HG02571 (cell line): ENCODE measurements around the gene EIF1B.

Experiments used
- ATAC-seq: cut with Tn5 transposase; IDR thresholded peaks from one replicate; pipeline ENCODE4 v1.9.1; 2021; ENCODE audit warnings: mild to moderate bottlenecking, moderate library complexity; ENCODE audit not compliant: unreplicated experiment

Gene EIF1B

DNA sequence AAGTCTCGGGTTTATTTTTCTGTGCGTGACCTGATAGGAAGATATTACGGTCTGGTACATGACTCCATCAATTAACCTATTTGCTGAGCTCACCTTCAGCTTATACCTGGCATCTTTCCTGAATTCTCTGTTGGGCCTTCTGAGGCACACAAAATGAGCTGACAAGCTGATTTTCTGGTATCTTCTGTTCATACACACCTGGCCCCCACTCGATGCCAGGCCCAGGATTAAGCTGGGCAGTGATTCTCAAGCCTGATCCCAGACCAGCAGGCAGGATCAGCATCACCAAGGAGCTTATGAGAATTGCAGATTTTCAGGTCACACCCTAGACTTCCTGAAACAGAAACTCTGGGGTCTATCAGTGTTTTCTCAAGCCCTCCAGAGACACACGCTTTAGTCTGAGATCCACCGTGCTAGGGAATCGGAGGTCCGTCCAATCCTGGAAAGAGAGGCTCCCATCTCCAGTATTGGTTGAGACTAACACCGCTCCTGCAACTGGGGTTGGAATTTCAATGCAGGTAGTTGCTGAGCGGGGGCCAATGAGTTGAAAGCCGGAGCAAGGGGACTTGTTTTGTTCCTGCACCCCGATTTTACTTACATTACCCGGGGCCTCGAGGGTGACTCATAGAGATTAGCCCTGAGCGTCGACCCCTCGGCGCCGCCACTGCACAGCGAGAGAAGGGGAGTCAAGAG, 636 bp upstream of the EIF1B start:
- ATAC-seq = no peak

DNA sequence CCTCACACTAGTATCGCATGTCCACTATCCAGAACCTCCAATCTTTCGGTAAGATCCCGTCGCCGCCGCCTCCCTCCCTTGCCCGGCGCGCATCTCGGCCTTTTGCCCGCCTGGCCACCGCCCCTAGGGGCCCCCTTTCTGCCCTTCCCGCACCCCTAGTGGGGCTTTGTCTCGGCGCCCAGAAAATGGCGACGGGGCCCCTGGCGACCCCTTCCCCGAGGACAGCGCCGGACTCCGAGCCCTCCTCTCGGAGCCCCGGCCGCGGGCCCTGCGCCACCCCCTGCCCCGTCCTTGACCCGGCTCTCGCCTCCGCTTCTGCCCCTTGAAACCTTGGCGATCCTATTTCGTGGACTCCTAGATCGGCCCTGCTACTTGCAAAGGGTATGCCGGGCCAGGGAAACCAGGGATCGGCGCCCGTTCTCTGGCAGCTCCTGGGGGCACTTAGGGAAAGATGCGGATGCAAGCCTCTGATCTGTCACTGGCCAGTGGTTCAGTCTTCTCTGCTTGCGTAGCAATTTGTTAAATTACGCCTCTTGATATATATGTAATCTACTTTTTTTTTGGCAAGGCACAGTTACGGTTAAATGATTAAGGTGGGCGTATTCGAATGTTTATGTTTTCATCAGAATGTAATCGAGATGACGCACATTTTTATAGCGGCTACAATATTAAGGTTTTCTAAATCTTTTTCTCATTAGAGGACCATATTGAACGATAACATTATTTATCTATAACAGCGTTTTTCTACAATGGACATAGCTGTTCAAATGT, 603 bp downstream of the EIF1B start:
- ATAC-seq = peak; percentile 26

DNA sequence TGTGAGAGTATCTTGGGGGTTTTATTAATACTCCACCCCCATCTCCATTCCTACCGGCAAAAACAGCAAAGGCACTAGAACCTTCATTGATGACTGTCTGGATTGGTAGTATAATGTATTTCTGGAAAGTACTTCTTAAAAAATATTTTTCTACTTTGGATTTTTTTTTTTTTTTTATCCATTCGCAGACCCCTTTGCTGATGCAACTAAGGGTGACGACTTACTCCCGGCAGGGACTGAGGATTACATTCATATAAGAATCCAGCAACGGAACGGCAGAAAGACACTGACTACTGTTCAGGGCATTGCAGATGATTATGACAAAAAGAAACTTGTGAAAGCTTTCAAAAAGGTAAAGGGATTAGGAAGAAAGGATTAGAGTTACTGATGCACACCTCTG, 1.2 kb downstream of the EIF1B start:
- ATAC-seq = no peak

DNA sequence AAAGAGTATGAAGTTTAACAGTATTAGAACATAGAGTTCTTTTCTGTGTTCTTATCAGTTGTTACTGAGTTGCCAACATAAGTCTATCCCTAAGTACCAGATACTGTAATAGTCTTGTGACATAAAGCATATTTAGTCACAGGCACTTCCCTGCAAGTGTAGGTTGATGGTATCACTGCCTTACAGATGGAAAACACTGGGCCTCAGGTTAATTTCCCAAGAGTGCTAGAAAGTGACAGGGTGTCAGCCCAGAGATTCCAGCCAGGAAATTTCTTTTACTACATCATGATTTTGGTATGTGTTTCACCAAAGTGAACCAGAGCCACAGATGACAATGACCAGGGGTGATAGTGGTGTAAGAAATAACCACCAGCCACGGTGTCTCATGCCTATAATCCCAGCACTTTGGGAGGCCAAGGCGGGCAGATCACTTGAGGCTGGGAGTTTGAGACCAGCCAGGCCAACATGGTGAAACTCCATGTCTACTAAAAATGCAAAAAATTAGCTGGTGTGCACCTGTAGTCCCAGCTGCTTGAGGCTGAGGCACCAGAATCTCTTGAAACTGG, 3.2 kb downstream of the EIF1B start:
- no peak for ATAC-seq

DNA sequence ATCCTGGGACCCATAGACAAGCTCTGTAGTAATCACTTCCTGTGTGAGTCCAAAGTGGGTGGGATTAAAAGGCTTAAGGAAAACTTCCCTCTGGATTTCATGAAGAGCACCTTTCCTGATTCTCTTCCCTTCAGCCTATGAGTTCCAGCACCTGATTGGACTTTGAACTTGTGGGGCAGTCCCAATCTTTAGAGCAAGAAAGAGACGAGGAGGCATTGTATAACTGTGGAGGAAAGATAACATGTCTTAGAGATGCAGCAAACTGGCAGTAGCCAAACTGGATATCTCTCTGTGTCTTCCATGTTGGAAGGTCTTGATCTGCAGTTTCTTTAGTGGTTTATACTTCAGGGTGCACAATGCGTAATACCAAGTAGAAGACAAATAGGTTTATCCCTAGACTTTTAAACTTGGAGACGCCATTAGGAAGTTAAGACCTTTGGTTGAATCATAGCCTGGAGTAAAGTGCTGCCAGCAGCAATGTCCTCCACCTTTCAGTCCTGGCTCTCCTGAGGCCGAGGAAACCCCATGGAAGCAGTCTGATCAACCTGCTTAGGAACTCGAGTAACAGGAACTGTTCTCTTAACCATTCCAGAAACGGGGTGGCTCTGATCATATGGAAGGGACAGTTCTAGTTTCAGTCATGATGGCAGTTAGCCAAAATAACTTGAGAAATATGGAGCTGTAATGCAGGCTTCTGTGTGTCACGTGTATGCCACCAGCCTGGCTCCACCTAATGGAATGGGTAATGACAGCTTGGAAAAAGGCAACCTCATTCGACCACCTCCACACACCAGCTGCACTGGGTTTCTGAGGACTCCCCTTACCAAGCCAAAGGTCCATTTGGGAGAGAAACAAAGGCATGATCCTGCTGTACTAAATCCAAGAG, 4.7 kb downstream of the EIF1B start:
- ATAC-seq = no peak

DNA sequence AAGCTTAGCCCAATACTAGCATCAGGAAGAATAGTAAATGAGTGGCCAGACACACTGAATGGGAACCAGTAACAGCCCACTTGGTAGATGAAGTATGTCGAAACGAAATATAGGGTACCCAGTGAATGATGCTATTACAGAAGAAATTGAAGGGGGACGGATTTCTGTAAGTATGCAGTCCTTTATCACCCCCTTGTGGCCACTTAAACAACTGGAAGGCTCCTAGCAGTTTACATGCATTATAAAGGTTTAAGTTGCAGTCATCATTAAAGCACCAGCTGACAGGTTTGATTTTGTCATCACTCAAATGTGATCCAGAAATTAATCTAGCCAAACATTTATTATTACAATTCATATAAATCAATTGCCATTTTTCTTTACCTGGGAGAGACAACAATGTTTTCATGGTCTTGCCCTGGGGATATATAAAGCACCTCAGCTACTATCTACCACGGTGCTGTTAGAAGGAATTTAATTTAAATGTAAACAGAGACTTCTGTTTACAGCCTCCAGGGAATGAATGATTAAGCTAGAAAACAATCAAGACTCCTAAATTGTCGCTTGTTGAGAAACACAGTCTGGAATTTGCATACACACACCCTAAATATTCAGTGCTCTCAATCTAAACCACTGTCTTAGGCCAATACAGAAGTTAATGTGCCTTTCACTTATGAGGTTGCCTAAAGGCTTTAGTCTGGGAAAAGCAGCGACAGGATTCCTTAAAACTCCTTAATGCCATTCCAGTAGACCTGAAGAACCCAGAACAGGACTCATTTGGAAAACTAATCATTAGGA, 7.8 kb downstream of the EIF1B start:
- peak; percentile 53 for ATAC-seq

DNA sequence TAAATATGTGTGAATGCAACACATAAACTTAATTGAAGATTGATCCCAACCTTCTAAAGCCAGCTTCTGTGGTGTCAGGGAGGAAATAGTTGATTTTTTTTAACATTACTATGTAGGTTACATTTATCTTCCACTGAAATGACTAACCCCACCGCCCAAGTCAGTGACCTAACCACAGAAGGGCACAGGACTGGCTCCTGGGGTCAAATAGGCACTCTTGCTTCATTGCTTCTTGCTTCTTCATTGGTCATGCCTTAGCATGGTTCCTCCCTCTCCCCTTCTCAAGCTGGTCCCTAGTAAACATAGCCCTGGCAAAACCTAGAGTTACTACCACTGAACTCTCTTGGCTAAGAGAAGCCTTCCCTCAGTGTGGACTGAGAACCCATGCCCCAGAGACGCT, 12.3 kb downstream of the EIF1B start:
- ATAC-seq = no peak

DNA sequence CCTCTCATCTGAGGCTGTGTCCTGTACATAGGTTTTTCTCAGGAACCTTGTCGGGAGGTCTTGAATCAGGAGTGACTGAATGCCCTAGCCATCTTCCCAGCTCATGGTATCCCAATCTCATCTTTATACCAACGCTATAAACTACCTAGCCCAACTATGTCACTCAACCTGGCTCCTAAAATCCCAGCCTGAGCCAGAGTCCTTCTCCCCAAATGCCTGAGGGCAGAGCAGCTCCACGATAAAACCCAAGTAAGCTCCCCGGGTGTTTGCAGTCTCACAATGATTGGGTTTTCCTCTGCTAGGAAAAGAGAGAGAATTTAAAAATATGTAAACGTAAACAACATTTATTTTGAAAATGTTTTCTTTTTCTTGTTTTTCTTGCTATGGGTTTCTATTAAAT, 14.4 kb downstream of the EIF1B start:
- ATAC-seq = no peak

DNA sequence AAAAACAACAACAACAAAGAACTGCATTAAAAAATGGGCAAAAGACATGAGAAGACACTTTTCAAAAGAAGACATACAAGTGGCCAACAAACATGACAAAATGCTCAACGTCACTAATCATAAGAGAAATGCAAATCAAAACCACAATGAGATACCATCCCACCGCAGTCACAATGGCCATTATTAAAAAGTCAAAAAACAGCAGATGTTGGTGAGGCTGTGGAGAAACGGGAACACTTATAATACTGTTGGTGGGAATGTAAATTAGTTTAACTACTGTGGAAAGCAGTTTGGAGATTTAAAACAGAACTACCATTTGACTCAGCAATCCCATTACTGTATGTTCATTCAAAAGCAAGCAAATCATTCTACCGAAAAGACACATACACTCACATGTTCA, 15.1 kb downstream of the EIF1B start:
- ATAC-seq = no peak

DNA sequence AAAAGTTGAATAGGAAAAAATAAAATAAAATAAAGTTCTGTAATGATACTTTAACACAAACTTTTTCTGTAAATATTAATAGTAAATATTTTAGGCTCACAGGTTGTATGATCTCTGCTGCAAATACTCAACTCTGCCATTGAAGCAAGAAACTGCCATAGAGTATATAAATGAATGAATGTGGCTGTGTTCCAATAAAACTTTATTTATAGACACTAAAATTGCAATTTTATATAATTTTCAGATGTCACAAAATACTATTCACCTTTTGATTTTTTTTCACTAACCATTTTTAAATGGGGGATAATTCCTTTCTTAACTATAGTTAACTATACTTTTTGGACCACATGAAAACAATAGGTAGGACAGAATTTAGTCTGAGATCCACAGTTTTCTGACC, 16.0 kb downstream of the EIF1B start:
- no peak for ATAC-seq

DNA sequence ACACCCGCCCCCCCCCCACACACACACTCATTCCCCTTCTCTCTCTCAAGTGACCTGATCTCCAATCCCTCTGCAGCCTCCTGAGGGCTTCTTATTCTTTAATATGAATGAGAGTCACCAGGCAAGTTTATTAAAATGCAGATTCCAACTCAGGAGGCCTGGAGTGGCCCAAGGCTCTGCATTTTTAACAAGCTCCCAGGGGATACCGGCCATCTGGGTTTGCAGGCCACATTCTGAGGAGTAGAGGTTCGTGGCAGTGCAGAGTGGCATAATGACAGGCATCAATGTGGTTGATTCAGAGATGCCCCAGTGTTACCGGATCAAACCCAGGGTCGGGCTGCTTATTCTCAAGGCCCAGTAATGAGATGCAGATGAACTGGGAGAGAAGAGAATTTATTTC, 18.9 kb downstream of the EIF1B start:
- ATAC-seq = no peak

DNA sequence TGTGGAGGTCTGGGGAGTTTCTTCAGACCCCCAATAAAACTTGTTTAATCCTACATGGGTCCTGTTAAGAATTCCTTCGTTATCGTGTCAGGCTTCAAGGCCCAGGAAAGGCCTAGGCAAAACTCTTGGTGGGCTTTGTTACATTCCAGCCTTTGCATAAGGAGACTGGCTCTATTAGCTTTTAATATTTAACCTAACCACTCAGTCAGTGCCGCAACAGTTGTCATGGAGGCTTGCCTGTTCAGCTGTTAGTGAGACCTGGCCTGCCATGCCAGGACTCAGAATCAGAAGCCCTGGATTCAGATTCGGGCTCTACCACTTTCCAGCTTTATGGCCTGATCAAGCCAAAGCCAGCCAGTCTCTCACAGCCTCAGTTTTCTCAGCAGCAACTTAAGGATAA, 19.6 kb downstream of the EIF1B start:
- no peak for ATAC-seq

DNA sequence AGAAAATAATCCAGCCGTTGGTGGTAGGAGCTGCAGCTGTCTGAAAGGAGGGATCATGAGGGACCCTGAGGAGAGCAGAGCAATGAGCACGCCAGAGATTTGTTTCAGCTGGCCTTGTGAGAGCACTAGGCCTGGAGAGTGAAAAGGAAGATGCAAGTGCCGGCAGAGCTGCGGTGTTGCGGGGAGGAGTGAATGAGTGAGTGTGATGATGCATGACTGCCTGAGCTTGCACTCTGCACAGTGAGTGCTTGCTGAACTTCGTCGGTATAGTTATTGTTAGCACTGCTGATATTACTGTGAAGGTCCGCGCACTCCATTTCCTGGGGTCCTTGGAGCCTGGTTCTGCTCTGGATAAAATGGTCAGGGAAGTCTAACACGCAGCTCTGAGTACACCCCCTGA, 23.2 kb downstream of the EIF1B start:
- ATAC-seq = no peak

DNA sequence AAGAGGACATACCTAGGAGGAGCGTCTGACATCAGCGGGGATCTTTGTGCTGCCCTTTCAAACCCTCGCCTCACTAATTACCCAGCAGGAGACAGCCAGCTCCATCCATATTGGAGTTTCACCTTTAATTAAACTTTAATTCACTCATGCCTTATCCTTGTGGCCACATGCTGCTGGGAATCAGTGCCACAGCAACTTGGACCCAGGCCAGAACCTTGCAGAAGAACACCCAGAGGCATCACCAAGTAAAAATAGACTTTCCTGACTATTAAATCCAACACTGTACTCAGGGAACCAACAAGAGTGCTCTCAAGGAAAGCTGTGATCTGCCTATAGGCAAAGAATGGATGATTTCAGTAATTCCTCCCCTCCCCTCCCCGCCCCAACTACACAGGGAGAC, 23.9 kb downstream of the EIF1B start:
- ATAC-seq = no peak

DNA sequence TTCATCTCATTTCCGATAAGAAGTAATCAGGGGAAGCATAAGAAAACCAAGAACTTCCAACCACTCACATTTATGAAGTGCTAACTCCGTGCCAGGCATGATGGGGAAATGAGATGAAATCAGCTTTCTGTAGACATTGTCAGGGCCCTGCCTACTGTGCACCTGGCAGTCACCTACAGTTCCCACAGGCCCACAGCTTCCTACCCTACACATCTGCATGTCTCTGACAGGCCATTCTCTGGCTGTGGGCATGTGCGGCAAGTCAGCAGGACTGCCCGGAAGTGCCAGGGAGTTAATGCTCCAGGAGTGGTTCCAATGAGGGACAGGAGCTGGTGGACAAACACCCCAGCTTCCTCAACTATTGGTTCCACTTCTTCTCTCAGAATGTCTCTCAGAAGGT, 24.3 kb downstream of the EIF1B start:
- ATAC-seq = no peak

DNA sequence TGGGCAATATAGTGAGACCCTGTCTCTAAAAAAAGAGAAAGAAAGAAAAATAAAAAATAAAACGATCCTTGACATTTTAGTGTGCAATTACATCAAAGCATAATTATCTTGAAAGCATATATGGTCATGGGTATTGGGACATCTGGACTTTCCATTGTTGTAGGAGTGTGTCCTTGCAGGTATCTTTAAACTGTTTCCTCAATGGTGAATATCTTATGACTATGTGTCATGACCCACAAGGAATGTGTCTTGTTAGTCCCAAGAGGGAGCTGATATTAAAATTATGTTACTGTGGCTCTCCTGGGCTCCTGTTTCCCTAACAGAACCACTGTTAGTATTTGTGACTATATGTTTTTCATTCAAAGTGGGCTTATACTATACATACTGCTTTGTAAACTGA, 26.6 kb downstream of the EIF1B start:
- ATAC-seq = no peak

DNA sequence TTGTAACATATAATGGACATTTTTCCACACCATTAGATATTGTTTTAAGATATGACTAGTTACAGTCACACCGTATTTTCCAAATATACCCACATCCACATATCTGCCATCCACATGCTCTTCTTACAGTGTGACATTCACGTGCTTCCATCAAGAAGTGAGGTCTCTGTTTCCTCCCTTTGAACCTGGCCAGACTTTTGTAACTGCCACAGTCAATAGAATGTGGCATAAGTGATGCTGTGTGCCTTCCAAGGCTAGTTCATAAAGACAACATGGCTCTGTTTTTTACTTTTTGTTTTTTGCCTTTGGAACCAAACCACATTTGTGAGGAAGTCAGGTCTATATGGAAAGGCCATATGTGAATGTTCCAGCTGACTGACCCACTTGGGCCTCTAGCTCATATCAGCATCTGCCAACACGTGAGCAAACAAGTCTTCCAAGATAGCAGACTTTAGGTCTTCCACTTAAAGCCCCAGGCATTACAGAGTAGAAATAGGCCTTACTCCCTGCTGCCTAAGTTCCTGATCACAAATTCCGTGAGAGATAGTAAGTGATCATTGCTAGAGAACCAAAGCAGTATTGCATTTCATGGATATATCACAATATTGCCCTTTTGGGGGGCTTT, 27.1 kb downstream of the EIF1B start:
- ATAC-seq = no peak

DNA sequence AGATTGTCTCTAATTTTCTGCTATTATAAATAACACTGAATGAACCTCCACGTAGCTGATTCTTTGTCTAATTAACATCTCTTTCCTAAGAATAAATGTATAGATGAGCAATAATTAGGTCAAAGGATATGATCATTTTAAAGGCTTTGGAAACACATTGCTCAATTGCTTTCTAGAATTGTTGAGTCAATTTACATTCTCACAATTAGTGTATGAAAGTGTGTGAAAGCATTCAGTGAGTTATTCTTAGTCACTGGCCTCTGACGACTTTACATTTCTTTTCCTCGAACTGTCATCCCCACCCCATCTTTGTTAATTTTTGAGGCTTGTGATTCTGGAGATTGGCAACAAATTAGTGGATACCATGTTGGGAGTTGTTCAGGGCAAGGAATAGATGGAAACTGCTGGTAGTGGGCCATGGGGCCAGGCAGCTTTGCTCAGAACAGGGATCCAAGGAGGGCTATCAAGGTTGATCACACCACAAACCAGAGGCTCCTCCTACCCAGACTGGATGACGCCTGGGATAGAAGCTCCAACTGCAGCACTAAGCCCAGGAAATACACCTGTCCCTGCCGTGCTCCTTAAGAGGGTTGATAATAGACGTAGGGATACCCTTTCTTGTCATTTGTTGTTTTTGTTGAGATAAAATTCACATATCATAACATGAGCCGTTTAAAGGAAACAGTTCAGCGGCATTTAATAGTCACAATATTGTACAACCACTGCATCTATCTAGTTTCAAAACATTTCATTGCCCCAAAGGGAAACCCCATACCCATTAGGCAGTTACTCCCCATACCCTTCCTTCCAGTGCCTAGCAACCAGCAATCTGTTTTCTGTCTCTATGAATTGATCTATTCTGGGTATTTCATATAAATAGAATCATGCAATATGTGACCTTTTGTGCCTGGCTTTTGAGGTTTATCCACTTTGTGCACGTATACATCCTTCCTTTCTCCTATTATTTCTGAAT, 27.9 kb downstream of the EIF1B start:
- ATAC-seq = peak; percentile 82

DNA sequence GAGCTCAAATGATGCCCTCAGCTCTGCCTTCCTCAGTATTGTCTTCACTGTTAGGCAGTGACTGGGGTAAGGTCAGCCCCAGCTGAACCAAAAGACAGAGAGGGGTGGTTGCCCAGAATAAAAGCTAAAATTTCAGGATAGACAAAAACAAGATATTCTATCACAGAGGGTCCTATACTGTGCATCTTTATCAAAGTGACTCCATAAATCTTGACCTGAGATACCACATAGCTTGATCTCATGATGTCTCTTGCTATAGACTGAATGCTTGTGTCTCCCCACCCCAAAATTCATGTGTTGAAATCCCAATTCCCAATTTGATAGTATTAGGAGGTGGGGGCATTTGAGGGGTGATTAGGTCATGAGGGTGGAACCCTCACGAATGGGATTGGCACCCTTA, 30.4 kb downstream of the EIF1B start:
- no peak for ATAC-seq
